Endothelial cell (in vitro differentiated cells): ENCODE results near the gene TMEM60. TPM values are rescaled to one million over a fixed set of nuclear protein-coding genes. Genes with fewer than 3 reads are reported as not detected.

Experiments used
- DNase-seq: peaks from one replicate; pipeline ENCODE4 v3.0.0; 2021; ENCODE audit warnings: low spot score
- H3K27ac Mint-ChIP-seq: one replicate; pipeline ENCODE4 v1.8.0; 2021; ENCODE audit warnings: mixed read lengths, inconsistent platforms; ENCODE audit not compliant: unreplicated experiment
- H3K27me3 Mint-ChIP-seq: one replicate; pipeline ENCODE4 v1.8.0; 2021; ENCODE audit warnings: mild to moderate bottlenecking, moderate library complexity, mixed read lengths, inconsistent platforms; ENCODE audit not compliant: unreplicated experiment
- H3K36me3 Mint-ChIP-seq: one replicate; pipeline ENCODE4 v1.8.0; 2021; ENCODE audit warnings: mild to moderate bottlenecking, low read depth, mixed read lengths, inconsistent platforms; ENCODE audit not compliant: unreplicated experiment
- H3K4me1 Mint-ChIP-seq: one replicate; pipeline ENCODE4 v1.8.0; 2021; ENCODE audit warnings: mild to moderate bottlenecking, mixed read lengths, inconsistent platforms; ENCODE audit not compliant: unreplicated experiment
- H3K4me3 Mint-ChIP-seq: one replicate; pipeline ENCODE4 v1.8.0; 2021; ENCODE audit warnings: mild to moderate bottlenecking, mixed read lengths, inconsistent platforms; ENCODE audit not compliant: unreplicated experiment
- H3K9me3 Mint-ChIP-seq: one replicate; pipeline ENCODE4 v1.8.0; 2021; ENCODE audit warnings: mixed read lengths, inconsistent platforms; ENCODE audit not compliant: unreplicated experiment
- long read RNA-seq: library from polyadenylated mRNA; unstranded; transcript quantifications from one replicate; pipeline ENCODE4 v2.0.0, GENCODE V29; 2020; ENCODE audit not compliant: unreplicated experiment
- total RNA-seq: library from RNA; stranded (reverse); fragmentation: NEBNext Ultra II Directional; extraction: Animal tissue kit (Norgen Biotek cat#: 25700); gene quantifications from one replicate; pipeline ENCODE4 v1.2.1, GENCODE V29; 2021; ENCODE audit not compliant: unreplicated experiment
- TF ChIP-seq, protein P1 (sequence below): fragments of 200-600 bp; sonication (generic); IDR thresholded peaks from one replicate; pipeline ENCODE4 v1.5.0; 2021; ENCODE audit warnings: antibody characterized with exemption; ENCODE audit not compliant: unreplicated experiment

TMEM60 gene, protein sequence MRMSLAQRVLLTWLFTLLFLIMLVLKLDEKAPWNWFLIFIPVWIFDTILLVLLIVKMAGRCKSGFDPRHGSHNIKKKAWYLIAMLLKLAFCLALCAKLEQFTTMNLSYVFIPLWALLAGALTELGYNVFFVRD
- 9.5 TPM for total RNA-seq
- long read RNA-seq, transcript TMEM60-201 (2 exons, 1,023 nt) = major isoform, 9 of 9 reads
- long read RNA-seq, partial matches to known transcripts = 0 of 9 reads
- long read RNA-seq, other reads (novel, unspliced or antisense) = 0 of 9 reads

DNA sequence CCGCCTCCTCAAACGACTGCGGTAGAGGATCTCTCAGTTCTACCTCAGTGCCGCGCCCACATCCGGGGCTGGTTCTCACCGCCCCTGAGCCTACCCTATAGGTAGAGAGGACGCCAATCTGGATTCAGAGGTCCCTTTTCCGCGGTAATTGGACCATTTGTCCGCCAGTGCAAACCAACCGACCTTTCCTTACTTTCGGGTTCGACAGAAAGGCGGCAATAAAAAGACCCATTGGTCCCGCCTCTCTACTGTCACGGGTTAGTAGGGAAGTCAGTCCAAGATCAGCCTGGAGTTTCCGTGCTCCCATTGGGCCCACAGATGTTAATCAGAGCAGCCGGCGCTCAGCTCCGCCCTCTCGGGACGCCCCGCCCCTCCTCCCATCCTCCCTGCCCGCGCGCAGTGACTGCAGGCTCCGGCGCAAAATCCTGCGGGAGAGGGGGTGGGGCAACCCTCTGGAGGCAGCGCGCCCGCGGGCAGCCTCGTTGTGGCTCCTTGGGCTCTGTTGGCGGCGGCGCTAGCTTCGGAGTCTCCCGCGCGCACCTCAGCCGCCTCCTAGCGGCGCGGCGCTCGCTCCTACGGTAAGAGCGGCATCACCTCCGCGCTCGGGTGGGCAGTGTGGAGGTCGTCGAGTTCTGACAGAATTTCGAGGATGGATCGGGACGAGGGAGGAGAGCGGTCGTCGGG lies at the start of gene TMEM60, which contains the start of gene PHTF2:
Gene TMEM60, minus strand, starts transcription at position 41 of the 684 bp plus-strand sequence. CDS start 4,061 bp downstream, outside the sequence.
Gene PHTF2, plus strand, starts transcription at position 380 of the 684 bp plus-strand sequence.
- Mint-ChIP-seq H3K9me3 (no peaks in the 10 kb centered on the region), H3K4me3 (peak within 1 kb of the TSS; percentile 97), H3K36me3 (no peaks in the 10 kb centered on the region), H3K4me1 (peaks cover 28% of the 10 kb centered on the region), H3K27me3 (peaks cover 1% of the 10 kb centered on the region), H3K27ac (peak within 1 kb of the TSS; percentile 80)
- TF ChIP-seq, protein P1, sequence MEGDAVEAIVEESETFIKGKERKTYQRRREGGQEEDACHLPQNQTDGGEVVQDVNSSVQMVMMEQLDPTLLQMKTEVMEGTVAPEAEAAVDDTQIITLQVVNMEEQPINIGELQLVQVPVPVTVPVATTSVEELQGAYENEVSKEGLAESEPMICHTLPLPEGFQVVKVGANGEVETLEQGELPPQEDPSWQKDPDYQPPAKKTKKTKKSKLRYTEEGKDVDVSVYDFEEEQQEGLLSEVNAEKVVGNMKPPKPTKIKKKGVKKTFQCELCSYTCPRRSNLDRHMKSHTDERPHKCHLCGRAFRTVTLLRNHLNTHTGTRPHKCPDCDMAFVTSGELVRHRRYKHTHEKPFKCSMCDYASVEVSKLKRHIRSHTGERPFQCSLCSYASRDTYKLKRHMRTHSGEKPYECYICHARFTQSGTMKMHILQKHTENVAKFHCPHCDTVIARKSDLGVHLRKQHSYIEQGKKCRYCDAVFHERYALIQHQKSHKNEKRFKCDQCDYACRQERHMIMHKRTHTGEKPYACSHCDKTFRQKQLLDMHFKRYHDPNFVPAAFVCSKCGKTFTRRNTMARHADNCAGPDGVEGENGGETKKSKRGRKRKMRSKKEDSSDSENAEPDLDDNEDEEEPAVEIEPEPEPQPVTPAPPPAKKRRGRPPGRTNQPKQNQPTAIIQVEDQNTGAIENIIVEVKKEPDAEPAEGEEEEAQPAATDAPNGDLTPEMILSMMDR = peak; percentile 15
- DNase-seq = peak; percentile 98

DNA sequence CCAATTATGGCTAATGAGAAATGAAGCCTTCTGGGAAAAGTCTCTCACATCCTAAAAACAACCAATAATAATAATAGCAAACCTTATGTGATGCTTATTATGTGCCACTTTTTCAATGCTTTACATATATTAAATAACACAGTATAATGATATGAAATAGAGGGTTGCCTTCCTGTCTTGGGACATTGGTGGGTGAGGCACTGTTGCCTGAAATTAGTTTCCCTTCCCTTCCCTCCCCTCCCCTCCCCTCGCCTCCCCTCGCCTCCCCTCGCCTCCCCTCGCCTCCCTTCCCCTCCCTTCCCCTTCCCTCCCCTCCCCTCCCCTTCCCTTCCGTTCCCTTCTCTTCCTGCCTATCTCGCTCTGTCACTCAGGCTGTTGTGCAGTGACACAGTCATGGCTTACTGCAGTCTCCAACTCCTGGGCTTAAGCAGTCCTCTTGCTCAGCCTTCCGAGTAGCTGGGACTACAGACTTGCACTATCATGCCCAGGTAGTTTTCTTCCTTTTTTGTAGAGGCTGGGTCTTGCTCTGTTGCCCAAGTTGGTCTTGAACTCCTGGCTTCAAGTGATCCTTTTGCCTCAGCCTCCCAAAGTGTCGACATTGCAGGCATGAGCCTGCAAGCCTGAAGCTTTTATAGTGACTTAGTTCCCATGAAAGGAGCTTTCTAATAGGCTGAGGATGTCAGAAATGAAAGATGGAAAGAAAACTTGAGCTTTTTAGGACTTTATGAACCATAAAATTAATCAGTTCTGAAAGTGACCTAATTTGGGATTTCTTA lies 48.3 kb upstream of the TMEM60 start:
- TF ChIP-seq, protein P1 = no peak
- no peak overlapping the region for H3K27ac Mint-ChIP-seq
- no peaks in the 10 kb centered on the region for H3K4me1 Mint-ChIP-seq
- H3K9me3 Mint-ChIP-seq = no peaks in the 10 kb centered on the region
- no peaks in the 10 kb centered on the region for H3K36me3 Mint-ChIP-seq
- H3K27me3 Mint-ChIP-seq = no peaks in the 10 kb centered on the region
- no peak for DNase-seq
- H3K4me3 Mint-ChIP-seq = no peak overlapping the region

DNA sequence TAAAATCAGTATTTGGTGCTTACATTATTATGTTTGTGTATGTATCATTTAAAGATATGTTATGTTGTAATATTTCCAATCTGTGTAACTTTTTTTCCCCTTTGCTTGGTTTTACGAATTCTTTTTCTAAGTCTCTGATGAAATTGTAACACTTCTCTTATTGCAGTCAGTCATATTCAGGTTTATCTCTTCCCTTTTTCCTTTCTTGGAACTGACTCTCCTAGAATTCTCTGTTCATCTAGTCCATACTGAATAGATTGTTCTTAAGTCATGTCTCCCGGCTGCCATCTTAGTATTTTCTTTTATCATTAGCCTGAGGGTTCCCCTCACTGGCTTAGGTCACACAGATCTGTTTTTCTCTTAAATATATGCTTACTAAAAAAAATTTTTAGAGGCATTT lies 45.0 kb upstream of the TMEM60 start:
- Mint-ChIP-seq H3K4me1 (no peaks in the 10 kb centered on the region), H3K9me3 (no peaks in the 10 kb centered on the region), H3K36me3 (no peaks in the 10 kb centered on the region), H3K27ac (no peak overlapping the region), H3K4me3 (no peak overlapping the region), H3K27me3 (no peaks in the 10 kb centered on the region)
- TF ChIP-seq, protein P1 = no peak
- DNase-seq = no peak

DNA sequence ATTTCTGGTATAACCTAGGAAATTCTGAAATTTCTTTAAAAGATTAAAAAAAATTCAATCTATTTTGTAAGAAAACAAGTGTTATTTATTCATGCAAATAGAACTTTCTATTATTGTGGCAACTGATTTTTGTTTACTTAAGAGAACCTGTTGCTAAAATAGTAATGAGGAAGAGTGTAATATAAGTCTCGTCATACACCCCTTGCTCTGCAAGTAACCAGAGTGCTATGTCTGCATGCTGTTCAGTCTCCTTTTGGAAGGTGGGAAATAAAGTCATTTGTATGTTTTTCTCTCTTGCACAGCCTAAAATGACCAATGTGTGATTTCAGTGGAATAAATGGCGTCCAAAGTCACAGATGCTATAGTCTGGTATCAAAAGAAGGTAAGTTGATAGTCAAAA lies 41.7 kb upstream of the TMEM60 start:
- no peaks in the 10 kb centered on the region for H3K27me3 Mint-ChIP-seq
- no peaks in the 10 kb centered on the region for H3K36me3 Mint-ChIP-seq
- TF ChIP-seq, protein P1 = no peak
- H3K4me3 Mint-ChIP-seq = no peak overlapping the region
- H3K27ac Mint-ChIP-seq = no peak overlapping the region
- no peak for DNase-seq
- H3K9me3 Mint-ChIP-seq = no peaks in the 10 kb centered on the region
- H3K4me1 Mint-ChIP-seq = peaks cover 4% of the 10 kb centered on the region
